IMR-90 (cell line): ENCODE results near the gene MSRB1. TPM values are rescaled to one million over a fixed set of nuclear protein-coding genes. Genes with fewer than 3 reads are reported as not detected.

Experiments used
- ATAC-seq: fragments of 200-7000 bp; cut with Tn5 transposase; 2 replicates; pipeline ENCODE4 v1.9.1; 2020; ENCODE audit warnings: low read depth, mild to moderate bottlenecking, moderate library complexity
- BruUV-seq: library from RNA; stranded (reverse); fragments of 400-500 nt; replicated peaks from 2 replicates; lab custom pipeline; 2021; lab: Mats Ljungman, UMichigan
- CTCF ChIA-PET: fragments of 300-600 bp; formaldehyde crosslinking; extraction: SDS; loops from one replicate; lab custom pipeline; 2021; ENCODE audit warnings: antibody characterized with exemption; lab: Yijun Ruan, JAX
- POLR2A ChIA-PET: fragments of 300-600 bp; sonication (Branson Sonifier 250); formaldehyde crosslinking; loops from one replicate; lab custom pipeline; 2022; ENCODE audit warnings: antibody characterized with exemption; ENCODE audit not compliant: unreplicated experiment; lab: Charles Lee
- DNase-seq: peaks from one replicate; pipeline ENCODE4 v3.0.0; 2013
- H2AFZ ChIP-seq: replicated peaks from 2 replicates; pipeline ENCODE3; 2013; ENCODE audit warnings: low read length, mild to moderate bottlenecking; ENCODE audit not compliant: poor library complexity
- H2AK5ac ChIP-seq: 2 replicates; pipeline ENCODE4 v1.6.1; 2013; ENCODE audit warnings: low read depth, low read length, inconsistent platforms
- H2AK9ac ChIP-seq: replicated peaks from 2 replicates; pipeline ENCODE3; 2013; ENCODE audit warnings: mild to moderate bottlenecking, low read depth, low read length, moderate library complexity; ENCODE audit not compliant: poor library complexity
- H2BK120ac ChIP-seq: 2 replicates; pipeline ENCODE4 v1.6.1; 2013; ENCODE audit warnings: low read depth, low read length, inconsistent platforms
- H2BK15ac ChIP-seq: 3 replicates; pipeline ENCODE4 v1.6.1; 2013; ENCODE audit warnings: low read depth, low read length, inconsistent platforms
- H2BK20ac ChIP-seq: 2 replicates; pipeline ENCODE4 v1.6.1; 2013; ENCODE audit warnings: low read depth, mild to moderate bottlenecking, inconsistent platforms, low read length, moderate library complexity
- H2BK5ac ChIP-seq: 2 replicates; pipeline ENCODE4 v1.6.1; 2013; ENCODE audit warnings: mild to moderate bottlenecking, low read depth, low read length, inconsistent platforms; ENCODE audit not compliant: poor library complexity, severe bottlenecking
- H3K14ac ChIP-seq: replicated peaks from 2 replicates; pipeline ENCODE4 v1.6.1; 2013; ENCODE audit warnings: low read depth, low read length, inconsistent platforms
- H3K18ac ChIP-seq: 2 replicates; pipeline ENCODE4 v1.6.1; 2013; ENCODE audit warnings: low read depth, low read length, control low read depth
- H3K23ac ChIP-seq: 2 replicates; pipeline ENCODE4 v1.6.1; 2013; ENCODE audit warnings: low read depth, low read length, inconsistent platforms
- H3K27ac ChIP-seq: 2 replicates; pipeline ENCODE4 v1.5.1; 2013; ENCODE audit warnings: mild to moderate bottlenecking, control low read depth, low read length; ENCODE audit not compliant: insufficient read depth
- H3K27me3 ChIP-seq: 2 replicates; pipeline ENCODE4 v1.6.1; 2013; ENCODE audit warnings: low read length; ENCODE audit not compliant: control insufficient read depth, insufficient read depth
- H3K36me3 ChIP-seq: 2 replicates; pipeline ENCODE4 v1.6.1; 2013; ENCODE audit warnings: low read length, mixed read lengths; ENCODE audit not compliant: control insufficient read depth, insufficient read depth
- H3K4ac ChIP-seq: 2 replicates; pipeline ENCODE4 v1.6.1; 2013; ENCODE audit warnings: low read depth, low read length, inconsistent platforms
- H3K4me1 ChIP-seq: 2 replicates; pipeline ENCODE4 v1.6.1; 2013; ENCODE audit warnings: low read length, mixed read lengths; ENCODE audit not compliant: control insufficient read depth, insufficient read depth
- H3K4me2 ChIP-seq: 2 replicates; pipeline ENCODE4 v1.6.1; 2013; ENCODE audit warnings: low read depth, mild to moderate bottlenecking, control low read depth, low read length, moderate library complexity
- H3K4me3 ChIP-seq: 2 replicates; pipeline ENCODE4 v1.5.1; 2013; ENCODE audit warnings: low read depth, mild to moderate bottlenecking, control low read depth, low read length, moderate library complexity; ENCODE audit not compliant: insufficient read depth
- H3K56ac ChIP-seq: 2 replicates; pipeline ENCODE4 v1.6.1; 2013; ENCODE audit warnings: low read length, inconsistent platforms; ENCODE audit not compliant: insufficient read depth; ENCODE audit errors: extremely low read depth
- H3K79me1 ChIP-seq, 2 experiments: 2 replicates each; pipeline ENCODE4 v1.6.1; 2013; ENCODE audit warnings: low read length in 2 of 2, inconsistent platforms in 1 of 2, low read depth in 1 of 2
- H3K9ac ChIP-seq: 2 replicates; pipeline ENCODE4 v1.6.1; 2013; ENCODE audit warnings: low read depth, low read length, control low read depth
- H3K9me1 ChIP-seq: 2 replicates; pipeline ENCODE4 v1.6.1; 2013; ENCODE audit warnings: low read length, inconsistent platforms; ENCODE audit not compliant: insufficient read depth
- H3K9me3 ChIP-seq: 2 replicates; pipeline ENCODE4 v1.6.1; 2013; ENCODE audit warnings: low read length; ENCODE audit not compliant: control insufficient read depth, insufficient read depth
- H4K20me1 ChIP-seq: 2 replicates; pipeline ENCODE4 v1.6.1; 2013; ENCODE audit warnings: low read length, inconsistent platforms; ENCODE audit not compliant: insufficient read depth
- H4K5ac ChIP-seq: 2 replicates; pipeline ENCODE4 v1.6.1; 2013; ENCODE audit warnings: mild to moderate bottlenecking, low read depth, low read length, control low read depth
- H4K8ac ChIP-seq, 2 experiments: 2 replicates each; pipeline ENCODE4 v1.6.1; 2013; ENCODE audit warnings: low read depth in 2 of 2, low read length in 2 of 2, control low read depth in 1 of 2, inconsistent platforms in 1 of 2
- H4K91ac ChIP-seq: 2 replicates; pipeline ENCODE4 v1.6.1; 2013; ENCODE audit warnings: low read depth, low read length, inconsistent platforms; ENCODE audit not compliant: insufficient read depth
- CTCF ChIP-seq: conservative IDR thresholded peaks from 2 replicates; pipeline ENCODE4 v1.5.1; 2012; ENCODE audit warnings: mild to moderate bottlenecking, low read depth, low read length, improper control_type of control experiment
- NFE2L2 ChIP-seq: fragments of 150-350 bp; IDR thresholded peaks from 2 replicates; pipeline ENCODE4 v1.6.1; 2016; ENCODE audit warnings: low read depth, mild to moderate bottlenecking, low read length
- WGBS, 2 experiments: methylation state at CpG; one replicate each; pipeline versions ENCODE4 v1.1.5 to v1.1.7; 2013; ENCODE audit warnings: missing lambda C conversion rate in 2 of 2; ENCODE audit not compliant: insufficient read length in 1 of 2; ENCODE audit errors: extremely low coverage in 2 of 2; 5-methylcytosine and 5-hydroxymethylcytosine counted together
- dilution Hi-C: fragments of 300-500 bp; cut with HindIII; formaldehyde crosslinking; loops from one replicate; pipeline ENCODE4 v1.14.3; 2018; ENCODE audit warnings: low sequenced_read_pairs; ENCODE audit not compliant: unreplicated experiment
- in situ Hi-C: fragments of 300-500 bp; cut with MboI; formaldehyde crosslinking; loops from 3 replicates; pipeline ENCODE4 v1.14.3; 2019; ENCODE audit warnings: low sequenced_read_pairs, inconsistent platforms, mixed read lengths
- intact Hi-C: fragments of 100-400 bp; cut with micrococcal nuclease; formaldehyde crosslinking; loops from 2 replicates; pipeline ENCODE4 v1.10.0; 2022
- polyA plus RNA-seq, 3 experiments: library from polyadenylated mRNA; depleted of rRNA; stranded (reverse); fragments of >200 nt; gene quantifications; 2 replicates each; pipeline ENCODE4 v1.2.3, GENCODE V29; 2012; ENCODE audit warnings: low replicate concordance in 1 of 3
- total RNA-seq: library from RNA; depleted of rRNA; stranded (reverse); fragments of >200 nt; gene quantifications from 2 replicates; pipeline ENCODE4 v1.2.3, GENCODE V29; 2012

The MSRB1 gene
- total and polyA plus RNA-seq, 2 of the 4 experiments (the other 2 are of a cell fraction): 17.0 to 32.3 TPM

- H3K27ac ChIP-seq: peak overlapping the region; percentile 92
Observed at GRCh38 chr16:1965396-1966001, 22.5 kb upstream of the MSRB1 start.

More at GRCh38 chr16:1965396-1966001, 22.5 kb upstream of the MSRB1 start:
- H3K18ac ChIP-seq: no peak overlapping the region
- dilution Hi-C loops: no loop called here
- H3K4me3 ChIP-seq: peak overlapping the region; percentile 87
- WGBS, 2 experiments: 26% methylated on average over 14 of the region's 24 CpGs; no CpG with 5 or more reads in 1 of the 2 experiments
- ChIA-PET CTCF (interaction anchor here (1.0 kb wide), 1 partner anchor 175 kb away, joined by 3 read pairs; no protein-coding TSS in a partner anchor), POLR2A (interaction anchor here (0.6 to 1.0 kb wide), 3 partner anchors 13 to 82 kb away, joined by 3 to 5 read pairs (median 3); no protein-coding TSS in a partner anchor)
- H2AK9ac ChIP-seq: peak overlapping the region; percentile 95
- peak overlapping the region; percentile 91 for H2AK5ac ChIP-seq
- peaks cover 41% of the 10 kb centered on the region for H4K20me1 ChIP-seq
- no peak overlapping the region for H2BK20ac ChIP-seq
- H2BK120ac ChIP-seq: no peak overlapping the region
- peak overlapping the region; percentile 79 for H3K23ac ChIP-seq
- H4K5ac ChIP-seq: peak overlapping the region; percentile 28
- H3K4ac ChIP-seq: peak overlapping the region; percentile 95
- 0 out of 2 replicates have a peak, but pooled peaks cover 3% of the 10 kb centered on the region for H3K9me1 ChIP-seq
- peak overlapping the region; percentile 31; the same call in 1 of the 2 replicates for H4K91ac ChIP-seq
- H3K56ac ChIP-seq: peak overlapping the region; percentile 65; the same call in 1 of the 2 replicates
- peak overlapping the region; percentile 73 to 90; a peak in 2 of 4 replicates for H4K8ac ChIP-seq
- peak overlapping the region; percentile 78 for H2BK5ac ChIP-seq
- H3K36me3 ChIP-seq: peaks cover 27% of the 10 kb centered on the region
- no peak for DNase-seq
- no peak overlapping the region for H2BK15ac ChIP-seq
- peaks cover 12% of the 10 kb centered on the region for H3K4me1 ChIP-seq
- ATAC-seq: no peak
- H3K27me3 ChIP-seq: no peaks in the 10 kb centered on the region
- H3K9me3 ChIP-seq: no peaks in the 10 kb centered on the region
- in situ Hi-C loops: no loop called here
- TF ChIP-seq NFE2L2: no peak
- TF ChIP-seq CTCF: no peak
- peak overlapping the region; percentile 93 for H3K9ac ChIP-seq
- BruUV-seq: no TSS peak
- peak overlapping the region; percentile 99 for H3K14ac ChIP-seq
- H3K79me1 ChIP-seq: peaks cover 4 to 47% of the 10 kb centered on the region in 2 experiments
- H2AFZ ChIP-seq: peak overlapping the region; percentile 95
- intact Hi-C loops: no loop called here
- H3K4me2 ChIP-seq: peak overlapping the region; percentile 100
